GM12878 (cell line): ENCODE data around the gene MROH9. TPM values are rescaled to one million over a fixed set of nuclear protein-coding genes. Genes with fewer than 3 reads are reported as not detected.

Source experiments
- ATAC-seq: fragments of 200-7000 bp; cut with Tn5 transposase; 3 replicates; pipeline ENCODE4 v1.9.1; 2020; ENCODE audit warnings: mild to moderate bottlenecking, moderate library complexity
- BruUV-seq: library from RNA; stranded (reverse); fragments of 400-500 nt; replicated peaks from 2 replicates; lab custom pipeline; 2021; lab: Mats Ljungman, UMichigan
- CTCF ChIA-PET: fragments of 300-600 bp; sonication (Branson Sonifier 250); formaldehyde crosslinking; extraction: SDS; loops from one replicate; lab custom pipeline; 2021; ENCODE audit warnings: inconsistent platforms; lab: Yijun Ruan, JAX
- POLR2A ChIA-PET: fragments of 350-600 bp; formaldehyde crosslinking; extraction: SDS; loops from one replicate; lab custom pipeline; 2021; ENCODE audit warnings: inconsistent platforms; lab: Charles Lee
- RAD21 ChIA-PET: fragments of 300-600 bp; sonication (Branson Sonifier 250); formaldehyde crosslinking; loops from one replicate; lab custom pipeline; 2023; ENCODE audit warnings: antibody characterized with exemption; ENCODE audit not compliant: unreplicated experiment; lab: Charles Lee
- SMC1A ChIA-PET: fragments of 300-600 bp; sonication (Branson Sonifier 250); formaldehyde crosslinking; loops from one replicate; lab custom pipeline; 2023; ENCODE audit not compliant: unreplicated experiment, uncharacterized antibody; lab: Charles Lee
- DNase-seq: peaks from one replicate; pipeline ENCODE4 v3.0.0-alpha.2; 2011; ENCODE audit warnings: low read depth, low spot score
- FAIRE-seq: peaks from 3 replicates; lab custom pipeline; 2011; peaks lifted over from hg19 to GRCh38; lab: Jason Lieb, UNC
- H2AFZ ChIP-seq: 2 replicates; pipeline ENCODE4 v1.6.0; 2011; ENCODE audit warnings: low read depth, low read length, control low read depth; ENCODE audit not compliant: control insufficient read depth
- H3K27ac ChIP-seq: 2 replicates; pipeline ENCODE4 v1.5.1; 2011; ENCODE audit warnings: control low read depth; ENCODE audit not compliant: control insufficient read depth, insufficient read depth
- H3K27me3 ChIP-seq, 2 experiments: replicated peaks in 1 of 2; 2 replicates each; pipeline versions ENCODE4 v1.6.0 to v1.6.1; 2011; ENCODE audit warnings: low read length in 1 of 2; ENCODE audit not compliant: control insufficient read depth in 2 of 2, insufficient read depth in 2 of 2
- H3K36me3 ChIP-seq, 2 experiments: 2 replicates each; pipeline ENCODE4 v1.5.1; 2011; ENCODE audit warnings: low read length in 1 of 2; ENCODE audit not compliant: control insufficient read depth in 2 of 2, insufficient read depth in 2 of 2
- H3K4me1 ChIP-seq: 2 replicates; pipeline ENCODE4 v1.6.1; 2011; ENCODE audit warnings: mild to moderate bottlenecking, low read length, moderate library complexity, mixed read lengths; ENCODE audit not compliant: control insufficient read depth, insufficient read depth
- H3K4me2 ChIP-seq: 2 replicates; pipeline ENCODE4 v1.6.0; 2011; ENCODE audit warnings: control low read depth; ENCODE audit not compliant: control insufficient read depth, insufficient read depth
- H3K4me3 ChIP-seq: fragments of 200-600 bp; sonication (generic); 2 replicates; pipeline ENCODE4 v1.5.1; 2016
- H3K79me2 ChIP-seq: 2 replicates; pipeline ENCODE4 v1.6.0; 2011; ENCODE audit warnings: low read length; ENCODE audit not compliant: control insufficient read depth, insufficient read depth
- H3K9ac ChIP-seq: 2 replicates; pipeline ENCODE4 v1.8.0; 2011; ENCODE audit warnings: low read length, control low read depth, mixed read lengths; ENCODE audit not compliant: control insufficient read depth, insufficient read depth
- H3K9me3 ChIP-seq: replicated peaks from 3 replicates; pipeline ENCODE4 v1.5.1; 2011; ENCODE audit warnings: mild to moderate bottlenecking, low read length; ENCODE audit not compliant: control insufficient read depth, insufficient read depth
- H4K20me1 ChIP-seq: 2 replicates; pipeline ENCODE4 v1.6.0; 2011; ENCODE audit not compliant: control insufficient read depth, insufficient read depth
- BCL11A ChIP-seq: IDR thresholded peaks from 2 replicates; pipeline ENCODE4 v1.6.1; 2011; ENCODE audit warnings: low read depth, low read length
- BRCA1 ChIP-seq: IDR thresholded peaks from 2 replicates; pipeline ENCODE4 v1.6.1; 2011; ENCODE audit warnings: low read depth, low read length, improper control_type of control experiment
- NFYB ChIP-seq: IDR thresholded peaks from 2 replicates; pipeline ENCODE4 v1.6.1; 2011; ENCODE audit warnings: low read depth, mild to moderate bottlenecking, low read length, improper control_type of control experiment, moderate library complexity; ENCODE audit not compliant: insufficient read depth
- NR2F1 ChIP-seq: fragments of 450-650 bp; conservative IDR thresholded peaks from 2 replicates; pipeline ENCODE4 v1.6.1; 2017; ENCODE audit warnings: mild to moderate bottlenecking
- RUNX3 ChIP-seq: IDR thresholded peaks from 2 replicates; pipeline ENCODE4 v1.6.1; 2012; ENCODE audit warnings: low read length, inconsistent platforms
- SPI1 ChIP-seq: IDR thresholded peaks from 2 replicates; pipeline ENCODE4 v1.6.1; 2011; ENCODE audit warnings: low read depth, mild to moderate bottlenecking, low read length, moderate library complexity, borderline replicate concordance; ENCODE audit not compliant: insufficient read depth
- ZBTB4 ChIP-seq: fragments of 450-650 bp; formaldehyde crosslinking; IDR thresholded peaks from 2 replicates; pipeline ENCODE4 v1.4.0; 2022; ENCODE audit warnings: mild to moderate bottlenecking, moderate library complexity
- ZNF217 ChIP-seq: fragments of 450-650 bp; IDR thresholded peaks from 2 replicates; pipeline ENCODE4 v1.6.1; 2017; ENCODE audit warnings: antibody characterized with exemption, mild to moderate bottlenecking
- ZZZ3 ChIP-seq: IDR thresholded peaks from 2 replicates; pipeline ENCODE4 v1.6.1; 2011; ENCODE audit warnings: low read depth; ENCODE audit not compliant: control insufficient read depth, insufficient read length
- WGBS: methylation state at CpG from one replicate; pipeline ENCODE4 v1.1.6; 2016; ENCODE audit warnings: low lambda C conversion rate; ENCODE audit not compliant: insufficient replicate concordance, insufficient coverage; ENCODE audit errors: missing lambda C conversion rate; 5-methylcytosine and 5-hydroxymethylcytosine counted together
- in situ Hi-C: fragments of 300-500 bp; cut with MboI; formaldehyde crosslinking; loops from 9 replicates; pipeline ENCODE4 v1.14.3; 2018; ENCODE audit warnings: mixed read lengths
- intact Hi-C: fragments of 100-400 bp; cut with micrococcal nuclease; formaldehyde crosslinking; loops from one replicate; pipeline ENCODE4 v1.14.2; 2022; ENCODE audit not compliant: unreplicated experiment
- polyA plus RNA-seq, 11 experiments: library from polyadenylated mRNA; depleted of rRNA in 4 of 11; unstranded in 6 of 11; stranded (reverse) in 5 of 11; fragments of >200 nt; fragmentation: Nextera tagmentation in 4 of 11; fragmentation: Illumina TruSeq in 1 of 11; extraction: Ambion mirVana in 4 of 11; extraction: Trizol in 1 of 11; gene quantifications; 1 replicate in 1 of 11; 2 replicates in 10 of 11; pipeline versions ENCODE4 v1.2.1 to v1.2.3, GENCODE V29; 2011 to 2016; ENCODE audit warnings: inconsistent platforms in 2 of 11, missing spikeins in 2 of 11, low read depth in 1 of 11
- total RNA-seq, 4 experiments: library from RNA; depleted of rRNA in 3 of 4; stranded (reverse); fragments of >200 nt in 3 of 4; fragmentation: Illumina TruSeq in 1 of 4; extraction: Trizol in 1 of 4; gene quantifications; 2 replicates each; pipeline versions ENCODE4 v1.2.1 to v1.2.3, GENCODE V29; 2013 to 2021
- TF ChIP-seq, protein P1 (sequence below): fragments of 450-650 bp; IDR thresholded peaks from 2 replicates; pipeline ENCODE4 v1.6.1; 2017; ENCODE audit warnings: mild to moderate bottlenecking, moderate library complexity
- TF ChIP-seq, protein P2 (sequence below): IDR thresholded peaks from 2 replicates; pipeline ENCODE4 v1.6.1; 2012; ENCODE audit warnings: low read depth, low read length, improper control_type of control experiment
- TF ChIP-seq, protein P3 (sequence below): IDR thresholded peaks from 2 replicates; pipeline ENCODE4 v1.6.1; 2011; ENCODE audit warnings: mild to moderate bottlenecking, low read depth, low read length, moderate library complexity; ENCODE audit not compliant: insufficient replicate concordance

MROH9 gene
- total and polyA plus RNA-seq, 10 of the 15 experiments (the other 5 are each of a cell fraction or from before 2014, with no cell fraction given), result not detected

GRCh38 chr1:171038284-171038683 is 103.0 kb downstream of the MROH9 start (continued):
- TF ChIP-seq, protein P1, sequence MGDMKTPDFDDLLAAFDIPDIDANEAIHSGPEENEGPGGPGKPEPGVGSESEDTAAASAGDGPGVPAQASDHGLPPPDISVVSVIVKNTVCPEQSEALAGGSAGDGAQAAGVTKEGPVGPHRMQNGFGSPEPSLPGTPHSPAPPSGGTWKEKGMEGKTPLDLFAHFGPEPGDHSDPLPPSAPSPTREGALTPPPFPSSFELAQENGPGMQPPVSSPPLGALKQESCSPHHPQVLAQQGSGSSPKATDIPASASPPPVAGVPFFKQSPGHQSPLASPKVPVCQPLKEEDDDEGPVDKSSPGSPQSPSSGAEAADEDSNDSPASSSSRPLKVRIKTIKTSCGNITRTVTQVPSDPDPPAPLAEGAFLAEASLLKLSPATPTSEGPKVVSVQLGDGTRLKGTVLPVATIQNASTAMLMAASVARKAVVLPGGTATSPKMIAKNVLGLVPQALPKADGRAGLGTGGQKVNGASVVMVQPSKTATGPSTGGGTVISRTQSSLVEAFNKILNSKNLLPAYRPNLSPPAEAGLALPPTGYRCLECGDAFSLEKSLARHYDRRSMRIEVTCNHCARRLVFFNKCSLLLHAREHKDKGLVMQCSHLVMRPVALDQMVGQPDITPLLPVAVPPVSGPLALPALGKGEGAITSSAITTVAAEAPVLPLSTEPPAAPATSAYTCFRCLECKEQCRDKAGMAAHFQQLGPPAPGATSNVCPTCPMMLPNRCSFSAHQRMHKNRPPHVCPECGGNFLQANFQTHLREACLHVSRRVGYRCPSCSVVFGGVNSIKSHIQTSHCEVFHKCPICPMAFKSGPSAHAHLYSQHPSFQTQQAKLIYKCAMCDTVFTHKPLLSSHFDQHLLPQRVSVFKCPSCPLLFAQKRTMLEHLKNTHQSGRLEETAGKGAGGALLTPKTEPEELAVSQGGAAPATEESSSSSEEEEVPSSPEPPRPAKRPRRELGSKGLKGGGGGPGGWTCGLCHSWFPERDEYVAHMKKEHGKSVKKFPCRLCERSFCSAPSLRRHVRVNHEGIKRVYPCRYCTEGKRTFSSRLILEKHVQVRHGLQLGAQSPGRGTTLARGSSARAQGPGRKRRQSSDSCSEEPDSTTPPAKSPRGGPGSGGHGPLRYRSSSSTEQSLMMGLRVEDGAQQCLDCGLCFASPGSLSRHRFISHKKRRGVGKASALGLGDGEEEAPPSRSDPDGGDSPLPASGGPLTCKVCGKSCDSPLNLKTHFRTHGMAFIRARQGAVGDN, result no peak

- CTCF ChIA-PET, result no interaction called here
- in situ Hi-C loops (no loop called here), intact Hi-C loops (no loop called here)
- no peaks in the 10 kb centered on the region for H3K9me3 ChIP-seq
- H2AFZ ChIP-seq, result no peak overlapping the region
- SMC1A ChIA-PET, result no interaction called here
- H3K79me2 ChIP-seq, result no peaks in the 10 kb centered on the region
- FAIRE-seq (no peak), ATAC-seq (no peak), DNase-seq (no peak)
- H4K20me1 ChIP-seq, result no peaks in the 10 kb centered on the region
- no peaks in the 10 kb centered on the region for H3K27me3 ChIP-seq
- POLR2A ChIA-PET, result no interaction called here
- H3K27ac ChIP-seq, result no peak overlapping the region
- no peaks in the 10 kb centered on the region for H3K4me1 ChIP-seq
- RAD21 ChIA-PET, result no interaction called here
- no peak overlapping the region for H3K4me2 ChIP-seq
- H3K36me3 ChIP-seq, result no peaks in the 10 kb centered on the region
- no peak overlapping the region for H3K4me3 ChIP-seq
- no peak overlapping the region for H3K9ac ChIP-seq
- WGBS, result 0% methylated on average over 2 of the region's 2 CpGs
- no TSS peak for BruUV-seq
- TF ChIP-seq ZBTB4 (no peak), NR2F1 (no peak), ZNF217 (no peak), BRCA1 (no peak), NFYB (no peak), BCL11A (no peak), RUNX3 (no peak), ZZZ3 (no peak), SPI1 (no peak)
- TF ChIP-seq, protein P2, sequence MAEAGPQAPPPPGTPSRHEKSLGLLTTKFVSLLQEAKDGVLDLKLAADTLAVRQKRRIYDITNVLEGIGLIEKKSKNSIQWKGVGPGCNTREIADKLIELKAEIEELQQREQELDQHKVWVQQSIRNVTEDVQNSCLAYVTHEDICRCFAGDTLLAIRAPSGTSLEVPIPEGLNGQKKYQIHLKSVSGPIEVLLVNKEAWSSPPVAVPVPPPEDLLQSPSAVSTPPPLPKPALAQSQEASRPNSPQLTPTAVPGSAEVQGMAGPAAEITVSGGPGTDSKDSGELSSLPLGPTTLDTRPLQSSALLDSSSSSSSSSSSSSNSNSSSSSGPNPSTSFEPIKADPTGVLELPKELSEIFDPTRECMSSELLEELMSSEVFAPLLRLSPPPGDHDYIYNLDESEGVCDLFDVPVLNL, result no peak
- TF ChIP-seq, protein P3, sequence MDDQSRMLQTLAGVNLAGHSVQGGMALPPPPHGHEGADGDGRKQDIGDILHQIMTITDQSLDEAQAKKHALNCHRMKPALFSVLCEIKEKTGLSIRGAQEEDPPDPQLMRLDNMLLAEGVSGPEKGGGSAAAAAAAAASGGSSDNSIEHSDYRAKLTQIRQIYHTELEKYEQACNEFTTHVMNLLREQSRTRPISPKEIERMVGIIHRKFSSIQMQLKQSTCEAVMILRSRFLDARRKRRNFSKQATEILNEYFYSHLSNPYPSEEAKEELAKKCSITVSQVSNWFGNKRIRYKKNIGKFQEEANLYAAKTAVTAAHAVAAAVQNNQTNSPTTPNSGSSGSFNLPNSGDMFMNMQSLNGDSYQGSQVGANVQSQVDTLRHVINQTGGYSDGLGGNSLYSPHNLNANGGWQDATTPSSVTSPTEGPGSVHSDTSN, result no peak
Observed at GRCh38 chr1:171048014-171048413, 112.7 kb downstream of the MROH9 start.
